H1 (cell line): ENCODE measurements around the gene HTR1D. TPM values are rescaled to one million over a fixed set of nuclear protein-coding genes. Genes with fewer than 3 reads are reported as not detected.
A peak's percentile ranks its signal among the peaks of the same experiment; 100 is the strongest.

Experiments
- CTCF ChIA-PET: fragments of 300-600 bp; sonication (Branson Sonifier 250); formaldehyde crosslinking; loops from one replicate; lab custom pipeline; 2021; ENCODE audit not compliant: partially characterized antibody; lab: Charles Lee
- POLR2A ChIA-PET: fragments of 300-600 bp; sonication (Branson Sonifier 250); formaldehyde crosslinking; loops from one replicate; lab custom pipeline; 2021; ENCODE audit warnings: inconsistent platforms; ENCODE audit not compliant: partially characterized antibody; lab: Charles Lee
- DNase-seq, 2 experiments: peaks; one replicate each; pipeline versions ENCODE4 v3.0.0 to v3.0.0-alpha.2; 2010 to 2022; ENCODE audit warnings: low spot score in 2 of 2, low read depth in 1 of 2, mixed read lengths in 1 of 2
- FAIRE-seq: peaks from 2 replicates; lab custom pipeline; 2011; peaks lifted over from hg19 to GRCh38; lab: Jason Lieb, UNC
- H2AFZ ChIP-seq: 2 replicates; pipeline ENCODE4 v1.8.1; 2012; ENCODE audit warnings: low read length, inconsistent platforms
- H2AK5ac ChIP-seq: 2 replicates; pipeline ENCODE4 v1.6.1; 2013; ENCODE audit warnings: low read depth, low read length
- H2BK120ac ChIP-seq: replicated peaks from 2 replicates; pipeline ENCODE3; 2013; ENCODE audit warnings: low read depth, low read length, inconsistent platforms
- H2BK12ac ChIP-seq: 2 replicates; pipeline ENCODE4 v1.6.1; 2013; ENCODE audit warnings: low read depth, low read length
- H2BK15ac ChIP-seq: 2 replicates; pipeline ENCODE4 v1.6.1; 2013; ENCODE audit warnings: low read length
- H2BK20ac ChIP-seq: 2 replicates; pipeline ENCODE4 v1.6.1; 2013; ENCODE audit warnings: low read length
- H2BK5ac ChIP-seq: 2 replicates; pipeline ENCODE4 v1.6.1; 2013; ENCODE audit warnings: low read depth, low read length
- H3K14ac ChIP-seq: 2 replicates; pipeline ENCODE4 v1.6.1; 2013; ENCODE audit warnings: inconsistent platforms; ENCODE audit not compliant: insufficient read length
- H3K18ac ChIP-seq: 2 replicates; pipeline ENCODE4 v1.6.1; 2013; ENCODE audit warnings: low read length; ENCODE audit errors: extremely low read depth
- H3K23ac ChIP-seq: 2 replicates; pipeline ENCODE4 v1.6.1; 2013; ENCODE audit warnings: inconsistent platforms; ENCODE audit not compliant: insufficient read length
- H3K23me2 ChIP-seq: 2 replicates; pipeline ENCODE4 v1.6.1; 2013; ENCODE audit warnings: low read depth, low read length
- H3K27ac ChIP-seq: 2 replicates; pipeline ENCODE4 v1.6.1; 2011; ENCODE audit warnings: low read depth, low read length, inconsistent platforms
- H3K27me3 ChIP-seq, 4 experiments: replicated peaks in 1 of 4; 1 replicate in 1 of 4; 2 replicates in 3 of 4; pipeline versions ENCODE4 v1.6.1 to v1.8.1; 2011 to 2013; ENCODE audit warnings: low read length in 3 of 4, mild to moderate bottlenecking in 3 of 4, inconsistent platforms in 2 of 4, mixed read lengths in 2 of 4, moderate library complexity in 1 of 4; ENCODE audit not compliant: control insufficient read depth in 3 of 4, insufficient read depth in 3 of 4; ENCODE audit errors: extremely low read depth in 1 of 4
- H3K36me3 ChIP-seq, 4 experiments: 2 replicates each; pipeline versions ENCODE4 v1.6.1 to v1.8.1; 2011 to 2013; ENCODE audit warnings: mild to moderate bottlenecking in 4 of 4, low read length in 3 of 4, moderate library complexity in 2 of 4, control low read depth in 1 of 4, inconsistent platforms in 1 of 4; ENCODE audit not compliant: insufficient read depth in 4 of 4, control insufficient read depth in 2 of 4
- H3K4ac ChIP-seq: replicated peaks from 2 replicates; pipeline ENCODE3; 2013; ENCODE audit warnings: low read length, low read depth, mixed read lengths, inconsistent platforms; ENCODE audit not compliant: insufficient read length
- H3K4me1 ChIP-seq, 4 experiments: replicated peaks in 1 of 4; 1 replicate in 1 of 4; 2 replicates in 3 of 4; pipeline versions ENCODE4 v1.6.1 to v1.8.1; 2011 to 2013; ENCODE audit warnings: low read length in 3 of 4, inconsistent platforms in 2 of 4, mixed read lengths in 1 of 4; ENCODE audit not compliant: insufficient read depth in 4 of 4, control insufficient read depth in 3 of 4
- H3K4me2 ChIP-seq, 2 experiments: 2 replicates each; pipeline versions ENCODE4 v1.6.1 to v1.8.1; 2011 to 2013; ENCODE audit warnings: low read depth in 2 of 2, low read length in 2 of 2, control low read depth in 1 of 2, inconsistent platforms in 1 of 2, mild to moderate bottlenecking in 1 of 2; ENCODE audit not compliant: insufficient read depth in 1 of 2
- H3K4me3 ChIP-seq, 4 experiments: fragments of 200-600, 300-600 bp in 1 of 4; sonication (generic), shearing (Covaris generic), sonication (Bioruptor Twin) in 1 of 4; 2 replicates each; pipeline versions ENCODE4 v1.5.1 to v1.8.1; 2011 to 2016; ENCODE audit warnings: low read length in 4 of 4, low read depth in 3 of 4, control low read depth in 2 of 4, inconsistent platforms in 2 of 4, mild to moderate bottlenecking in 2 of 4, mixed read lengths in 1 of 4, moderate library complexity in 1 of 4; ENCODE audit not compliant: insufficient read depth in 2 of 4; ENCODE audit errors: extremely low read depth in 1 of 4
- H3K56ac ChIP-seq: replicated peaks from 2 replicates; pipeline ENCODE3; 2013; ENCODE audit warnings: low read depth, mild to moderate bottlenecking, mixed read lengths, low read length, inconsistent platforms; ENCODE audit not compliant: insufficient read length
- H3K79me1 ChIP-seq: 2 replicates; pipeline ENCODE4 v1.6.1; 2013; ENCODE audit warnings: low read depth, low read length, control low read depth
- H3K79me2 ChIP-seq, 2 experiments: 2 replicates each; pipeline versions ENCODE4 v1.6.1 to v1.8.1; 2012 to 2013; ENCODE audit warnings: low read length in 2 of 2, mild to moderate bottlenecking in 2 of 2, inconsistent platforms in 1 of 2; ENCODE audit not compliant: insufficient read depth in 2 of 2, control insufficient read depth in 1 of 2
- H3K9ac ChIP-seq, 4 experiments: replicated peaks in 1 of 4; 1 replicate in 1 of 4; 2 replicates in 3 of 4; pipeline versions ENCODE4 v1.6.1 to v1.8.1; 2011 to 2013; ENCODE audit warnings: low read depth in 3 of 4, low read length in 3 of 4, control low read depth in 2 of 4, mild to moderate bottlenecking in 2 of 4, moderate library complexity in 2 of 4, inconsistent platforms in 1 of 4; ENCODE audit errors: extremely low read depth in 1 of 4
- H3K9me3 ChIP-seq, 2 experiments: 2 replicates each; pipeline versions ENCODE4 v1.6.1 to v1.8.1; 2012 to 2013; ENCODE audit warnings: mild to moderate bottlenecking in 2 of 2, moderate library complexity in 2 of 2, control low read depth in 1 of 2, inconsistent platforms in 1 of 2, low read depth in 1 of 2, low read length in 1 of 2, mixed read lengths in 1 of 2; ENCODE audit not compliant: insufficient read depth in 2 of 2
- H4K20me1 ChIP-seq, 2 experiments: replicated peaks in 1 of 2; 2 replicates each; pipeline versions ENCODE3 to v1.8.1; 2011 to 2013; ENCODE audit warnings: inconsistent platforms in 2 of 2, low read length in 2 of 2, mild to moderate bottlenecking in 1 of 2; ENCODE audit not compliant: insufficient read depth in 2 of 2, control insufficient read depth in 1 of 2
- H4K5ac ChIP-seq: 2 replicates; pipeline ENCODE4 v1.6.1; 2013; ENCODE audit warnings: low read length, low read depth, mixed read lengths, inconsistent platforms; ENCODE audit not compliant: insufficient read length
- H4K8ac ChIP-seq: 2 replicates; pipeline ENCODE4 v1.8.0; 2013; ENCODE audit warnings: mild to moderate bottlenecking, moderate library complexity, low read length, inconsistent platforms; ENCODE audit not compliant: insufficient read depth; ENCODE audit errors: extremely low read depth
- H4K91ac ChIP-seq: replicated peaks from 2 replicates; pipeline ENCODE3; 2013; ENCODE audit warnings: low read length, mixed read lengths, inconsistent platforms; ENCODE audit not compliant: insufficient read length
- CTCF ChIP-seq, 3 experiments: IDR thresholded peaks; 1 replicate in 2 of 3; 2 replicates in 1 of 3; pipeline versions ENCODE4 v1.5.1 to v1.6.1; 2011; ENCODE audit warnings: low read length in 3 of 3, mild to moderate bottlenecking in 3 of 3, inconsistent platforms in 2 of 3, low read depth in 1 of 3, moderate library complexity in 1 of 3; ENCODE audit not compliant: insufficient read depth in 1 of 3; ENCODE audit errors: control extremely low read depth in 1 of 3
- EGR1 ChIP-seq: IDR thresholded peaks from 2 replicates; pipeline ENCODE4 v1.6.1; 2011; ENCODE audit warnings: low read depth, low read length, borderline replicate concordance
- NANOG ChIP-seq: IDR thresholded peaks from 2 replicates; pipeline ENCODE4 v1.6.1; 2011; ENCODE audit warnings: low read length, low read depth, mild to moderate bottlenecking, inconsistent platforms; ENCODE audit not compliant: insufficient read depth, poor library complexity, severe bottlenecking
- POLR2A ChIP-seq, 2 experiments: IDR thresholded peaks; 1 replicate in 1 of 2; 2 replicates in 1 of 2; pipeline ENCODE4 v1.6.1; 2011; ENCODE audit warnings: low read depth in 2 of 2, low read length in 2 of 2, mild to moderate bottlenecking in 2 of 2; ENCODE audit errors: control extremely low read depth in 1 of 2
- POLR2AphosphoS5 ChIP-seq: IDR thresholded peaks from 2 replicates; pipeline ENCODE4 v1.6.1; 2011; ENCODE audit warnings: low read depth, low read length
- RAD21 ChIP-seq, 2 experiments: IDR thresholded peaks in 1 of 2; conservative IDR thresholded peaks in 1 of 2; 2 replicates each; pipeline ENCODE4 v1.6.1; 2011; ENCODE audit warnings: low read depth in 2 of 2, low read length in 2 of 2, improper control_type of control experiment in 1 of 2, inconsistent platforms in 1 of 2, mild to moderate bottlenecking in 1 of 2, moderate library complexity in 1 of 2
- TBP ChIP-seq: IDR thresholded peaks from 2 replicates; pipeline ENCODE4 v1.6.1; 2011; ENCODE audit warnings: low read depth, low read length, improper control_type of control experiment
- USF2 ChIP-seq: IDR thresholded peaks from 2 replicates; pipeline ENCODE4 v1.6.1; 2011; ENCODE audit warnings: low read length, improper control_type of control experiment
- WGBS, 2 experiments: shearing (Covaris generic) in 1 of 2; methylation state at CpG; one replicate each; pipeline versions ENCODE4 v1.1.6 to v1.1.7; 2013 to 2015; ENCODE audit warnings: low lambda C conversion rate in 2 of 2, mixed read lengths in 2 of 2, inconsistent platforms in 1 of 2, low coverage in 1 of 2, missing lambda C conversion rate in 1 of 2; ENCODE audit not compliant: insufficient replicate concordance in 2 of 2, insufficient coverage in 1 of 2, insufficient read length in 1 of 2; ENCODE audit errors: extremely low coverage in 1 of 2, missing lambda C conversion rate in 1 of 2; 5-methylcytosine and 5-hydroxymethylcytosine counted together
- polyA plus RNA-seq, 7 experiments: library from polyadenylated mRNA; depleted of rRNA in 3 of 7; stranded (reverse) in 5 of 7; unstranded in 2 of 7; fragments of >200 nt in 5 of 7; fragments of 200-250 nt in 2 of 7; gene quantifications; 1 replicate in 5 of 7; 2 replicates in 1 of 7; 4 replicates in 1 of 7; pipeline versions ENCODE4 v1.2.1 to v1.2.3, GENCODE V29; 2011 to 2013; ENCODE audit warnings: missing spikeins in 2 of 7, mixed read lengths in 2 of 7
- total RNA-seq: library from RNA; stranded (reverse); fragmentation: NEBNext Ultra II Directional; extraction: Animal tissue kit (Norgen Biotek cat#: 25700); gene quantifications from 2 replicates; pipeline ENCODE4 v1.2.1, GENCODE V29; 2021

Gene HTR1D
- total and polyA plus RNA-seq, 2 of the 8 experiments (the other 6 are each of a cell fraction or from before 2014, with no cell fraction given) = 8.8 to 11.5 TPM

GRCh38 chr1:23184212-23184934 is 32.9 kb downstream of the HTR1D start:
- Histone ChIP-seq H3K4ac (no peak overlapping the region), H3K27ac (no peak overlapping the region), H3K23me2 (no peaks in the 10 kb centered on the region), H4K91ac (no peak overlapping the region), H3K18ac (no peak overlapping the region), H2BK15ac (no peak overlapping the region), H3K9me3 (no peaks in the 10 kb centered on the region), H3K4me3 (no peak overlapping the region), H2BK20ac (no peak overlapping the region), H2BK120ac (no peak overlapping the region), H3K14ac (no peak overlapping the region), H4K5ac (no peak overlapping the region), H3K56ac (no peak overlapping the region), H3K4me2 (no peak overlapping the region), H2AFZ (no peak overlapping the region), H3K79me1 (no peaks in the 10 kb centered on the region), H3K36me3 (no peaks in the 10 kb centered on the region), H3K9ac (no peak overlapping the region), H3K79me2 (no peaks in the 10 kb centered on the region), H3K4me1 (no peaks in the 10 kb centered on the region), H2AK5ac (no peak overlapping the region), H3K27me3 (peaks cover 0 to under 1% (median 0%) of the 10 kb centered on the region in 4 experiments; a peak in 1 of 7 replicates), H4K20me1 (no peaks in the 10 kb centered on the region), H2BK5ac (no peak overlapping the region), H4K8ac (no peak overlapping the region), H2BK12ac (no peak overlapping the region), H3K23ac (no peak overlapping the region)
- DNase-seq (peak; percentile 57 to 69), FAIRE-seq (no peak)
- ChIA-PET POLR2A (interaction anchor here (0.6 to 3.7 kb wide), 10 partner anchors 16 to 165 kb away, joined by 3 to 21 read pairs (median 3); partner anchors contain the start of genes KDM1A and LUZP1), CTCF (interaction anchor here (0.5 to 27.4 kb wide), 57 partner anchors 9 to 496 kb away, joined by 3 to 705 read pairs (median 4); partner anchors contain the start of genes HTR1D, LACTBL1 and LUZP1)
- WGBS, 2 experiments = 28% methylated on average over 10 of the region's 10 CpGs; no CpG with 5 or more reads in 1 of the 2 experiments
- TF ChIP-seq RAD21 (IDR thresholded peaks at IDR 0.05 in 1 of 2, conservative IDR thresholded peaks at IDR 0.05 in 1 of 2; ENCODE audit: low read depth in 2 of 2, low read length in 2 of 2) (peak; percentile 93 to 94), EGR1 (no peak), POLR2AphosphoS5 (no peak), USF2 (no peak), CTCF (IDR thresholded peaks at IDR 0.05; ENCODE audit: control extremely low read depth in 1 of 3, insufficient read depth in 1 of 3, low read depth in 1 of 3, low read length in 3 of 3) (peak; percentile 36 to 86 (median 63)), POLR2A (IDR thresholded peaks at IDR 0.05; ENCODE audit: control extremely low read depth in 1 of 2, low read depth in 2 of 2, low read length in 2 of 2) (no peak), NANOG (no peak), TBP (peak; percentile 53; the same call in 1 of the 2 replicates)
